ENCODE measurements around the gene RAB3B.

RAB3B gene

GRCh38 chr1:51955797-51956527 lies 34.5 kb downstream of the RAB3B start:
- peak; percentile 91 to 97 for DNase-seq

- no peak for DNase-seq
Observed at GRCh38 chr1:51954783-51955182, 35.7 kb downstream of the RAB3B start.

- peak in 1 of 2 experiments; percentile 52 for DNase-seq
Observed at GRCh38 chr1:51953079-51953478, 37.4 kb downstream of the RAB3B start.

- no peak for DNase-seq
Observed at GRCh38 chr1:51952638-51953037, 37.9 kb downstream of the RAB3B start.

GRCh38 chr1:51950701-51951100 lies 39.8 kb downstream of the RAB3B start:
- DNase-seq: no peak

- no peak for DNase-seq
Observed at GRCh38 chr1:51949014-51949702, 41.3 kb downstream of the RAB3B start.

GRCh38 chr1:51948491-51948915 lies 42.0 kb downstream of the RAB3B start:
- DNase-seq: peak; percentile 56 to 87

- no peak for DNase-seq
Observed at GRCh38 chr1:51946300-51946699, 44.2 kb downstream of the RAB3B start.

GRCh38 chr1:51945591-51945990 lies 44.9 kb downstream of the RAB3B start:
- DNase-seq: no peak

- no peak for DNase-seq
Observed at GRCh38 chr1:51942281-51942680, 48.2 kb downstream of the RAB3B start.

- no peak for DNase-seq
Observed at GRCh38 chr1:51941528-51941927, 49.0 kb downstream of the RAB3B start.

GRCh38 chr1:51937112-51937511 lies 53.4 kb downstream of the RAB3B start:
- DNase-seq: no peak

GRCh38 chr1:51936531-51936930 lies 54.0 kb downstream of the RAB3B start:
- no peak for DNase-seq

GRCh38 chr1:51933344-51933743 lies 57.2 kb downstream of the RAB3B start:
- DNase-seq: no peak

- DNase-seq: no peak
Observed at GRCh38 chr1:51930329-51930728, 60.2 kb downstream of the RAB3B start.

- DNase-seq: no peak
Observed at GRCh38 chr1:51928896-51929295, 61.6 kb downstream of the RAB3B start.

GRCh38 chr1:51927029-51927428 lies 63.5 kb downstream of the RAB3B start:
- no peak for DNase-seq

- DNase-seq: peak in 1 of 2 experiments; percentile 22
Observed at GRCh38 chr1:51926171-51926812, 64.2 kb downstream of the RAB3B start.

GRCh38 chr1:51924455-51924854 lies 66.0 kb downstream of the RAB3B start:
- DNase-seq: no peak

- DNase-seq: no peak
Observed at GRCh38 chr1:51922040-51922439, 68.5 kb downstream of the RAB3B start.

GRCh38 chr1:51920130-51920529 lies 70.4 kb downstream of the RAB3B start:
- peak in 1 of 2 experiments; percentile 33 for DNase-seq

- no peak for DNase-seq
Observed at GRCh38 chr1:51919684-51920083, 70.8 kb downstream of the RAB3B start.

GRCh38 chr1:51916587-51917405 lies 73.7 kb downstream of the RAB3B start:
- DNase-seq: no peak

Measured in NCI-H2081 (cell line).